DOHH2 (cell line): ENCODE data around the gene BTNL2.

ENCODE experiments used
- H3F3A ChIP-seq: fragments of 200-600 bp; sonication (generic), shearing (Covaris generic); 2 replicates; pipeline ENCODE4 v1.6.0; 2016; ENCODE audit warnings: antibody characterized with exemption, mild to moderate bottlenecking; ENCODE audit not compliant: control insufficient read depth, insufficient read depth
- H3K27ac ChIP-seq: fragments of 200-600 bp; sonication (generic); 2 replicates; pipeline ENCODE4 v1.5.1; 2014; ENCODE audit warnings: low read depth, mild to moderate bottlenecking, low read length, moderate library complexity
- H3K27me3 ChIP-seq: fragments of 200-600 bp; sonication (generic); 2 replicates; pipeline ENCODE4 v1.6.1; 2014; ENCODE audit warnings: mild to moderate bottlenecking, low read length, mixed read lengths; ENCODE audit not compliant: control insufficient read depth
- H3K36me3 ChIP-seq: fragments of 200-600 bp; sonication (generic); 2 replicates; pipeline ENCODE4 v1.6.1; 2014; ENCODE audit warnings: mild to moderate bottlenecking, low read length, moderate library complexity, mixed read lengths; ENCODE audit not compliant: control insufficient read depth
- H3K4me1 ChIP-seq: fragments of 200-600 bp; sonication (generic); 2 replicates; pipeline ENCODE4 v1.6.1; 2014; ENCODE audit warnings: mild to moderate bottlenecking, low read length, mixed read lengths; ENCODE audit not compliant: control insufficient read depth
- H3K4me2 ChIP-seq: fragments of 200-600 bp; sonication (generic); 2 replicates; pipeline ENCODE4 v1.6.0; 2014; ENCODE audit warnings: mild to moderate bottlenecking, low read length, moderate library complexity
- H3K4me3 ChIP-seq: fragments of 200-600 bp; sonication (generic); 2 replicates; pipeline ENCODE4 v1.5.1; 2014; ENCODE audit warnings: mild to moderate bottlenecking, low read length, mixed read lengths
- H3K79me2 ChIP-seq: fragments of 200-600 bp; sonication (generic); 2 replicates; pipeline ENCODE4 v1.6.1; 2014; ENCODE audit warnings: mild to moderate bottlenecking, low read length, mixed read lengths; ENCODE audit not compliant: control insufficient read depth
- H3K9me2 ChIP-seq: fragments of 200-600 bp; sonication (generic); replicated peaks from 2 replicates; pipeline ENCODE4 v1.6.1; 2014; ENCODE audit warnings: mild to moderate bottlenecking, low read length, mixed read lengths; ENCODE audit not compliant: control insufficient read depth
- H3K9me3 ChIP-seq: fragments of 200-600 bp; sonication (generic); 2 replicates; pipeline ENCODE4 v1.6.1; 2014; ENCODE audit warnings: antibody characterized with exemption, low read length, mixed read lengths; ENCODE audit not compliant: control insufficient read depth, insufficient read depth
- H4K20me1 ChIP-seq: fragments of 200-600 bp; sonication (generic); 2 replicates; pipeline ENCODE4 v1.6.0; 2014; ENCODE audit warnings: low read depth, mild to moderate bottlenecking, antibody characterized with exemption, low read length, moderate library complexity; ENCODE audit not compliant: control insufficient read depth, insufficient read depth
- CTCF ChIP-seq: fragments of 200-600 bp; sonication (generic); IDR thresholded peaks from one replicate; pipeline ENCODE4 v1.5.1; 2014; ENCODE audit warnings: antibody characterized with exemption, mild to moderate bottlenecking, low read depth, low read length; ENCODE audit not compliant: poor library complexity, severe bottlenecking
- EZH2phosphoT487 ChIP-seq: fragments of 200-600 bp; sonication (generic); IDR thresholded peaks from 2 replicates; pipeline ENCODE4 v1.6.1; 2017; ENCODE audit warnings: borderline replicate concordance, mild to moderate bottlenecking, antibody characterized with exemption, low read length, moderate library complexity, mixed read lengths

The BTNL2 gene

DNA sequence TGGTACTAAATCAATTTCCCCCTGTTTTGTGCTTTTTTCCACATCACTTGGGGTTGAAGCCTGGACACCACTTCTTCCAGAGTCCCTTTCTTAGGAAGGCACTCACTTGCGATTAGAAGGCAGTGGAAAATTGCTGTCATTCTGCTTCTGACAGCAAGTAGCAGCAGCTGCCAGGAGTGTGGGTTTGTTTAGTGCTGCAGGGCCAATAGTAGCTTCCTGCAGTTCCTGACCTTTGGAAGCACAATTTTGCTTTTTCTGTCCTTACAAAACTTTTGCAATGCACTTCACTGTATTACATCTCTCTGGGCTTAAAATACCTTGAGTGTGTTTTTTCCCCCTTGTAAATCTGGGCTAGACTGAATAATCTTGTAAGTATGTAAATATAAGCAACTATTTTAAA is 20.2 kb upstream of the BTNL2 start:
- H3K36me3 ChIP-seq, result no peaks in the 10 kb centered on the region
- H3K4me3 ChIP-seq, result no peak overlapping the region
- no peak for TF ChIP-seq CTCF
- no peak for TF ChIP-seq EZH2phosphoT487
- no peaks in the 10 kb centered on the region for H4K20me1 ChIP-seq
- no peaks in the 10 kb centered on the region for H3K79me2 ChIP-seq
- H3K4me1 ChIP-seq, result no peaks in the 10 kb centered on the region
- H3K9me3 ChIP-seq, result no peaks in the 10 kb centered on the region
- no peak overlapping the region for H3K27ac ChIP-seq
- no peaks in the 10 kb centered on the region for H3K27me3 ChIP-seq
- H3K9me2 ChIP-seq, result no peaks in the 10 kb centered on the region
- no peak overlapping the region for H3K4me2 ChIP-seq
- no peaks in the 10 kb centered on the region for H3F3A ChIP-seq

DNA sequence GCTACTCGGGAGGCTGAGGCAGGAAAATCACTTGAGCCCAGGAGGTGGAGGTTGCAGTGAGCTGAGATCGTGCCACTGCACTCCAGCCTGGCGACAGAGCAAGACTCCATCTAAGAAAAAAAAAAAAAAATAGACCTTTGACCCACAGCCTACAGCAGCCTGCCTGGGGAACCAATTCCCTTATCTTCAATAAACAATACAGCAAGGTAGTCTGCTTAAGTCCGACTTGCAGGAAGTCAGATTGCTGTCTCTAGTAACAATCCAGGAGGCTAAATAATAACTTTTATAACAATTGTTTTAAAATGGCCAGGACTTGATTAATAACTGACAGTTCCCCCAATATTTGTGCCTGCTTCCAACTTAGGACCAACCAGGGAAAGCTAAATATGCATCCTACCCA is 19.4 kb upstream of the BTNL2 start:
- no peaks in the 10 kb centered on the region for H3K9me2 ChIP-seq
- no peak overlapping the region for H3K27ac ChIP-seq
- TF ChIP-seq EZH2phosphoT487 (no peak), CTCF (no peak)
- no peaks in the 10 kb centered on the region for H3K36me3 ChIP-seq
- no peaks in the 10 kb centered on the region for H3K27me3 ChIP-seq
- H3K9me3 ChIP-seq, result no peaks in the 10 kb centered on the region
- no peaks in the 10 kb centered on the region for H4K20me1 ChIP-seq
- no peak overlapping the region for H3K4me3 ChIP-seq
- H3K4me2 ChIP-seq, result no peak overlapping the region
- H3K4me1 ChIP-seq, result no peaks in the 10 kb centered on the region
- no peaks in the 10 kb centered on the region for H3F3A ChIP-seq
- no peaks in the 10 kb centered on the region for H3K79me2 ChIP-seq

DNA sequence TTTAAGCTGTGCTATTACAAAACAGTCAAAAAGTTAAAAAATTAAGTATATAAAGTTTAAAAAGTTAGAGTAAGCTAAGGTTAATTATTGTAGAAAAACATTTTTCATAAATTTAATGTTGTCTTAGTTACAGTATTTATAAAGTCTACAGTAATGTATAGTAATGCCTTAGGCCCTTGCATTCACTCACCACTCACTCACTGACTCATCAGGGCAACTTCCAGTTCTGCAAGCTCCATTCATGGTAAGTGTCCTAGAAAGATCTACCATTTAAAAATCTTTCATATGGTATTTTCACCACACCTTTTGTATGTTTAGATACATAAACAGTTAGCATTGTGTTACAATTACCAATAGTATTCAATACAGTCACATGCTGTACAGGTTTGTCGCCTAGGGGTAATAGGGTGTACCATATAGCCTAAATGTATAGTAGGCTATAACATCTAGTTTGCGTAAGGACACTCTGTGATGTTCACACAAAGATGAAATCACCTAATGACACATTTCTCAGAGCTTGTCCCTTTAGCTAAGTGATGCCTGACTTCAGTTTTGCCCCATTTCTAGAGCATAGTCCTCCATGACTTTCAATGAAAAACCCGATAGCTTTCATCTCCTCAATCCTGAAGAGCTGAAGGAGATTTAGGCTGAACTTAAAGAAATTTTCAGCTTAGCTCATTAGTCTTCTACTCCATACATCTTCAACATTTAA is 17.8 kb upstream of the BTNL2 start:
- Histone ChIP-seq H3K4me1 (no peaks in the 10 kb centered on the region), H3K9me3 (no peaks in the 10 kb centered on the region), H3K36me3 (no peaks in the 10 kb centered on the region), H3K4me3 (no peak overlapping the region), H3F3A (no peaks in the 10 kb centered on the region), H3K79me2 (no peaks in the 10 kb centered on the region), H3K4me2 (no peak overlapping the region), H3K27ac (no peak overlapping the region), H4K20me1 (no peaks in the 10 kb centered on the region), H3K9me2 (no peaks in the 10 kb centered on the region), H3K27me3 (no peaks in the 10 kb centered on the region)
- TF ChIP-seq EZH2phosphoT487 (no peak), CTCF (no peak)

GRCh38 chr6:32416036-32416435 is 9.1 kb upstream of the BTNL2 start:
- peaks cover 17% of the 10 kb centered on the region for H3K27me3 ChIP-seq
- H3K4me2 ChIP-seq, result peak overlapping the region; percentile 64
- no peaks in the 10 kb centered on the region for H3K9me2 ChIP-seq
- no peaks in the 10 kb centered on the region for H3F3A ChIP-seq
- no peaks in the 10 kb centered on the region for H3K79me2 ChIP-seq
- H3K4me3 ChIP-seq, result no peak overlapping the region
- no peaks in the 10 kb centered on the region for H3K36me3 ChIP-seq
- no peaks in the 10 kb centered on the region for H3K9me3 ChIP-seq
- no peaks in the 10 kb centered on the region for H4K20me1 ChIP-seq
- no peak overlapping the region for H3K27ac ChIP-seq
- TF ChIP-seq EZH2phosphoT487 (no peak), CTCF (no peak)
- peaks cover 14% of the 10 kb centered on the region for H3K4me1 ChIP-seq
